Ascending aorta (tissue), 2 donors: ENCODE measurements around the gene SLC26A9. TPM values are rescaled to one million over a fixed set of nuclear protein-coding genes. Genes with fewer than 3 reads are reported as not detected.
"Not testable (repeated sequence)": the region's sequence is repeated elsewhere in the genome, so short reads cannot be mapped to it uniquely, and the experiment has no call there.

ENCODE experiments used
- DNase-seq, 2 donors: peaks; one replicate each; pipeline ENCODE4 v3.0.0-alpha.2; 2019; ENCODE audit warnings: low spot score in 2 of 2
- H3K27ac ChIP-seq, 2 donors: fragments of 200-600 bp; sonication (generic); one replicate each; pipeline ENCODE4 v1.5.1; 2016 to 2017; ENCODE audit warnings: mild to moderate bottlenecking in 1 of 2
- H3K27me3 ChIP-seq: fragments of 200-600 bp; sonication (generic); one replicate; pipeline ENCODE4 v1.5.1; 2017
- H3K36me3 ChIP-seq, 2 donors: fragments of 200-600 bp; sonication (generic); one replicate each; pipeline ENCODE4 v1.5.1; 2016
- H3K4me1 ChIP-seq, 2 donors: fragments of 200-600 bp; sonication (generic); one replicate each; pipeline ENCODE4 v1.5.1; 2016 to 2017; ENCODE audit warnings: mild to moderate bottlenecking in 1 of 2
- H3K4me3 ChIP-seq, 2 donors: fragments of 200-600 bp; sonication (generic); one replicate each; pipeline ENCODE4 v1.5.1; 2016 to 2017; ENCODE audit warnings: mild to moderate bottlenecking in 1 of 2
- H3K9me3 ChIP-seq, 2 donors: fragments of 200-600 bp; sonication (generic); one replicate each; pipeline ENCODE4 v1.5.1; 2016
- CTCF ChIP-seq, 3 experiments: fragments of 200-600 bp in 2 of 3; fragments of 450-650 bp in 1 of 3; sonication (generic) in 2 of 3; IDR thresholded peaks; one replicate each; pipeline ENCODE4 v1.5.1; 2016 to 2019; ENCODE audit warnings: antibody characterized with exemption in 3 of 3, mild to moderate bottlenecking in 1 of 3, moderate library complexity in 1 of 3
- intact Hi-C: fragments of 100-400 bp; cut with DNase I; formaldehyde crosslinking; loops from one replicate; pipeline ENCODE4 v1.15.1; 2023
- total RNA-seq: library from RNA; depleted of rRNA; stranded (reverse); fragments of >200 nt; gene quantifications from one replicate; pipeline ENCODE4 v1.1.0, GENCODE V29; 2016

The SLC26A9 gene
- total RNA-seq, 1 donor from 2014 or later, result not detected

- intact Hi-C loops, result no loop called here
- no peaks in the 10 kb centered on the region for H3K4me1 ChIP-seq
- H3K27me3 ChIP-seq, result no peaks in the 10 kb centered on the region
- no peaks in the 10 kb centered on the region for H3K36me3 ChIP-seq
- no peak for TF ChIP-seq CTCF (IDR thresholded peaks at IDR 0.05)
- H3K27ac ChIP-seq, result no peak overlapping the region
- no peak for DNase-seq
- H3K9me3 ChIP-seq, result peaks cover 0 to 3% of the 10 kb centered on the region in 2 donors
- H3K4me3 ChIP-seq, result no peak overlapping the region
These were observed 63.3 kb downstream of the SLC26A9 start for GRCh38 chr1:205879974-205880373.

GRCh38 chr1:205878026-205878425 lies 65.2 kb downstream of the SLC26A9 start:
- intact Hi-C loops, result no loop called here
- H3K4me3 ChIP-seq, result no peak overlapping the region

GRCh38 chr1:205873148-205873547 lies 70.1 kb downstream of the SLC26A9 start:
- H3K36me3 ChIP-seq, H3K4me3 ChIP-seq, H3K4me1 ChIP-seq, intact Hi-C loops, DNase-seq, H3K27me3 ChIP-seq, H3K9me3 ChIP-seq, H3K27ac ChIP-seq: not testable (repeated sequence)

More at GRCh38 chr1:205878026-205878425, 65.2 kb downstream of the SLC26A9 start:
- Histone ChIP-seq H3K36me3 (no peaks in the 10 kb centered on the region), H3K4me1 (no peaks in the 10 kb centered on the region), H3K27ac (no peak overlapping the region), H3K9me3 (peaks cover 0 to 3% of the 10 kb centered on the region in 2 donors), H3K27me3 (no peaks in the 10 kb centered on the region)
- no peak for DNase-seq
- no peak for TF ChIP-seq CTCF (IDR thresholded peaks at IDR 0.05)

GRCh38 chr1:205870236-205870635 lies 73.0 kb downstream of the SLC26A9 start:
- H3K27ac ChIP-seq, result no peak overlapping the region
- no peak for DNase-seq
- H3K4me3 ChIP-seq, result no peak overlapping the region
- no peaks in the 10 kb centered on the region for H3K9me3 ChIP-seq
- intact Hi-C loops, result no loop called here
- TF ChIP-seq CTCF (IDR thresholded peaks at IDR 0.05), result no peak
- H3K4me1 ChIP-seq, result no peaks in the 10 kb centered on the region
- no peaks in the 10 kb centered on the region for H3K36me3 ChIP-seq
- no peaks in the 10 kb centered on the region for H3K27me3 ChIP-seq

Other genes with a start within 250 kb of the SLC26A9 start
- 42.1 TPM for gene NUCKS1, start 193.3 kb downstream of the SLC26A9 start, total RNA-seq
- 18.0 TPM for gene RAB29, start 168.0 kb downstream of the SLC26A9 start, total RNA-seq
- 28.8 TPM for gene SLC41A1, start 130.3 kb downstream of the SLC26A9 start, total RNA-seq
- gene PM20D1, start 93.3 kb downstream of the SLC26A9 start, total RNA-seq, result not detected
- gene RAB7B, start 59.9 kb upstream of the SLC26A9 start, total RNA-seq, result not detected
- not detected for gene CTSE, start 80.4 kb upstream of the SLC26A9 start, total RNA-seq
- 0.53 TPM for gene RHEX, start 109.7 kb upstream of the SLC26A9 start, total RNA-seq
- not detected for gene AVPR1B, start 173.9 kb upstream of the SLC26A9 start, total RNA-seq